AG10803 (cell line): ENCODE data around the gene TUBGCP5.

Experiments
- DNase-seq: peaks from one replicate; pipeline ENCODE4 v3.0.0; 2010; ENCODE audit warnings: low read depth
- H3K4me3 ChIP-seq: 2 replicates; pipeline ENCODE4 v1.5.1; 2011; ENCODE audit warnings: mild to moderate bottlenecking, low read length, control low read depth
- CTCF ChIP-seq: conservative IDR thresholded peaks from 2 replicates; pipeline ENCODE4 v1.5.1; 2011; ENCODE audit warnings: mild to moderate bottlenecking, low read length, control low read depth, inconsistent platforms

Gene TUBGCP5

GRCh38 chr15:22973286-22973685 is 66.1 kb downstream of the TUBGCP5 start:
- H3K4me3 ChIP-seq: no peak overlapping the region
- DNase-seq: no peak
- TF ChIP-seq CTCF: no peak

DNA sequence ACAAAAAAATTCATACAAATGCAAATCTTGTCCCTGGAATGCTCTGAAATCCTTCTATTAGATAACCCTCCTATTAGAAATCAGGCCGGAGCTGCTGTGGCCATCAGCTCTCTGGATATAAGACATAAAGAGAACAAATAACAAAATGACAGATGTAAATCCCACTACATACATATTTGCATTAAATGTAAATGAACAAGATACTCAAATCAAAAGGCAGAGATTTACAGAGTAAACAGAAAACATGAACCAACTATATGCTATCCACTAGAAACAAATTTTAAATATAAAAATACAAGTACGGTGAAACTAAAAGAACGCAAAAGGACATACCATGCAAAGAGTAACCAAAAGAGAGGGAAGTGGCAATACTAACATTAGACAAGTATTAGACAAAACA is 69.9 kb downstream of the TUBGCP5 start:
- no peak for DNase-seq
- no peak for TF ChIP-seq CTCF
- H3K4me3 ChIP-seq: no peak overlapping the region

GRCh38 chr15:22968366-22968765 is 71.0 kb downstream of the TUBGCP5 start:
- H3K4me3 ChIP-seq: no peak overlapping the region
- DNase-seq: peak; percentile 79
- TF ChIP-seq CTCF: no peak

DNA sequence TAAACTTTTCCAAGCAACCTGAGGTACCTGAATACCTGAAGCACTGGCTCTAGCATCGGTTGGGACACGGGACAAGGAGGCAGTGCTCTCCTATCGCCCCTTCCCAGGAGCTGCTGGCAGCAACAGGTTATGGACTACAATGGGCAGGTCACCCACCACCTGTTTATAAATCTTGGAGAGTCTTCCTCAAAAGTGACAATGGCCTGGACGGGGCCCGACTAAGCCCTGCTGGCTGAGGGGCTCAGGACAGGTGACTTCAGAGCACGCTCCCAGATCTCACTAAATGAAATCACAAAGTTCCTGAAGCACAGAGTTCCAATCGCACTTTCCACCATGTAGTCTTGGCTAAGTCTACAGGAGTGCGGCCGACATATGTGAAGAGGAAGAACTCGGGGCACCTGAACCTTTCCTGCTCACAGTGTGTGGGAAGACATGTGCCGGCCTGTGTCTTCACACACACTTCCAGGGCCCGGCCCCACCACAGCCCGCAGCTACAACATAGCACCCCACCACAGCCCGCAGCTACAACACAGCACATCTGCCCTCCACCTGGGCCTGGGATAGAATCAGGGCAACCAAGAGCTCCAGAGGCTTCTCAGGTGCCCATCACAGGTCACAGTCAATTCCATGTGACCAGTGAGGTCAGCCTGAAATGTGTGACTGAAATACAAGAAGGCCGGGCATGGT is 72.1 kb downstream of the TUBGCP5 start:
- no peak for TF ChIP-seq CTCF
- DNase-seq: no peak
- H3K4me3 ChIP-seq: no peak overlapping the region

GRCh38 chr15:22966321-22967083 is 72.9 kb downstream of the TUBGCP5 start:
- no peak for DNase-seq
- H3K4me3 ChIP-seq: no peak overlapping the region
- TF ChIP-seq CTCF: no peak

DNA sequence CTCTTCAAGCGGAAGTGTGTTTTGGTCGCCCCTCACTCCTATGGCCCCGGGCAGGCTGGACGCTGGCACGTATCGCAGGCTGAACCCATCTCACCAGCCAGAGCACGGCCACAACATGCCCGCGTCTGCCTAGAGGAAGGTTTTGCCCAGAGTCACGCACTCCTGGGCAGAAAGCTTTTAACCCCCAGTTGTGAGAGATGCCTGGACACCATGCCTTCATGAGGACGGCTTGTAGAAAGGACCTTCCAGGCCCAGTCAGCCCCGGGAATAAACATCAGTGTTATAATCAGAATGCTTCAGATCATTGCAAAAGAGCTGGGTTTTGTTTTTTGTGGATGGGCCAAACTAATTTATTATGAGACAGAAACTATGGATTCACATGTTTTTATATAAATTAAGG is 75.7 kb downstream of the TUBGCP5 start:
- no peak for TF ChIP-seq CTCF
- peak overlapping the region; percentile 5; the same call in 1 of the 2 replicates for H3K4me3 ChIP-seq
- DNase-seq: peak; percentile 53

DNA sequence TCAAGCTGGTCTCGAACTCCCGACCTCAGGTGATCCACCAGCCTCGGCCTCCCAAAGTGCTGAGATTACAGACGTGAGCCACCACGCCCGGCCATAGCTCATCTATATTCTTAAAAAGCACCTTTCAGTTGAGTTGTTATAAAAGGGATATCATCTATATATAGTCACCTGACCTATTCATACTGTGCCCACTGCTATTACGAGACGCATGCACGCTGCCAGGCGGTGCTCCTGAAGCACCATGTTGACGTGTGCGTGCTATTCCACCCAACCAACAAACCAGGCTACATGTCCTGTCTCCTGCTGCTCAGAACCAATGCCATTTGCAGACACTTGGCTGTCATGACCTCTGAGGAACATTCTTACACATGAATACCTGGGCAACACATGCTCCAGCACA is 76.8 kb downstream of the TUBGCP5 start:
- no peak overlapping the region for H3K4me3 ChIP-seq
- DNase-seq: no peak
- no peak for TF ChIP-seq CTCF
